GM21390 (cell line): ENCODE data around the gene ACYP1.
"Not testable (repeated sequence)": the region's sequence is repeated elsewhere in the genome, so short reads cannot be mapped to it uniquely, and the experiment has no call there.

Experiments used
- ATAC-seq: cut with Tn5 transposase; IDR thresholded peaks from one replicate; pipeline ENCODE4 v1.9.1; 2021; ENCODE audit not compliant: unreplicated experiment

The ACYP1 gene

GRCh38 chr14:75068294-75069120 is 4.7 kb upstream of the ACYP1 start:
- ATAC-seq: no peak

GRCh38 chr14:75067765-75068164 is 3.9 kb upstream of the ACYP1 start:
- not testable (repeated sequence) for ATAC-seq

GRCh38 chr14:75067212-75067611 is 3.4 kb upstream of the ACYP1 start:
- ATAC-seq: no peak

GRCh38 chr14:75066691-75067090 is 2.9 kb upstream of the ACYP1 start:
- no peak for ATAC-seq

- ATAC-seq: no peak
Observed at GRCh38 chr14:75064205-75064567, 362 bp upstream of the ACYP1 start.

GRCh38 chr14:75063013-75063412 is 811 bp downstream of the ACYP1 start:
- ATAC-seq: no peak

GRCh38 chr14:75060420-75060819 is 3.4 kb downstream of the ACYP1 start:
- ATAC-seq: no peak

GRCh38 chr14:75059642-75060041 is 4.2 kb downstream of the ACYP1 start:
- ATAC-seq: no peak

- no peak for ATAC-seq
Observed at GRCh38 chr14:75054421-75054820, 9.4 kb downstream of the ACYP1 start.

GRCh38 chr14:75053396-75054291 is 10.2 kb downstream of the ACYP1 start:
- ATAC-seq: no peak

GRCh38 chr14:75051556-75051899 is 12.3 kb downstream of the ACYP1 start:
- ATAC-seq: no peak

GRCh38 chr14:75050852-75051555 is 12.8 kb downstream of the ACYP1 start, which contains the start of gene MLH3:
MLH3 (minus strand) TSS chr14:75051467; CDS start chr14:75049655, 1,812 bp downstream.
- no peak for ATAC-seq

- ATAC-seq: no peak
Observed at GRCh38 chr14:75049731-75050201, 14.1 kb downstream of the ACYP1 start.

- no peak for ATAC-seq
Observed at GRCh38 chr14:75049136-75049535, 14.7 kb downstream of the ACYP1 start.

GRCh38 chr14:75048101-75048500 is 15.7 kb downstream of the ACYP1 start:
- ATAC-seq: no peak

GRCh38 chr14:75047506-75047905 is 16.3 kb downstream of the ACYP1 start:
- no peak for ATAC-seq

GRCh38 chr14:75046899-75047298 is 16.9 kb downstream of the ACYP1 start:
- ATAC-seq: no peak

GRCh38 chr14:75046275-75046674 is 17.5 kb downstream of the ACYP1 start:
- no peak for ATAC-seq

- no peak for ATAC-seq
Observed at GRCh38 chr14:75044752-75045151, 19.1 kb downstream of the ACYP1 start.

GRCh38 chr14:75044322-75044721 is 19.5 kb downstream of the ACYP1 start:
- no peak for ATAC-seq

GRCh38 chr14:75042035-75042434 is 21.8 kb downstream of the ACYP1 start:
- ATAC-seq: no peak
